ACC112 (cell line): ENCODE data around the gene NCSTN.

Source experiments
- H2AFZ ChIP-seq: fragments of 200-600 bp; sonication (generic); one replicate; pipeline ENCODE4 v1.6.0; 2017; ENCODE audit warnings: antibody characterized with exemption, low read length; ENCODE audit not compliant: unreplicated experiment
- H3K27ac ChIP-seq: fragments of 200-600 bp; sonication (generic); 2 replicates; pipeline ENCODE4 v1.5.1; 2014; ENCODE audit warnings: low read depth, mild to moderate bottlenecking, antibody characterized with exemption, low read length, moderate library complexity
- H3K27me3 ChIP-seq: fragments of 200-600 bp; sonication (generic); 2 replicates; pipeline ENCODE4 v1.6.1; 2014; ENCODE audit warnings: mild to moderate bottlenecking, antibody characterized with exemption, low read length, moderate library complexity, mixed read lengths; ENCODE audit not compliant: insufficient read depth
- H3K36me3 ChIP-seq: fragments of 200-600 bp; sonication (generic); 2 replicates; pipeline ENCODE4 v1.6.1; 2016; ENCODE audit warnings: mild to moderate bottlenecking, antibody characterized with exemption, low read length, moderate library complexity, mixed read lengths; ENCODE audit not compliant: insufficient read depth
- H3K4me1 ChIP-seq: fragments of 200-600 bp; sonication (generic); one replicate; pipeline ENCODE4 v1.6.1; 2016; ENCODE audit warnings: low read length, mixed read lengths; ENCODE audit not compliant: insufficient read depth, unreplicated experiment, control insufficient read depth
- H3K4me3 ChIP-seq: fragments of 200-600 bp; sonication (generic); 2 replicates; pipeline ENCODE4 v1.5.1; 2014; ENCODE audit warnings: mild to moderate bottlenecking, low read depth, low read length
- H3K79me2 ChIP-seq: fragments of 200-600 bp; sonication (generic); one replicate; pipeline ENCODE4 v1.6.0; 2016; ENCODE audit warnings: low read length; ENCODE audit not compliant: control insufficient read depth, unreplicated experiment, insufficient read depth

Gene NCSTN

DNA sequence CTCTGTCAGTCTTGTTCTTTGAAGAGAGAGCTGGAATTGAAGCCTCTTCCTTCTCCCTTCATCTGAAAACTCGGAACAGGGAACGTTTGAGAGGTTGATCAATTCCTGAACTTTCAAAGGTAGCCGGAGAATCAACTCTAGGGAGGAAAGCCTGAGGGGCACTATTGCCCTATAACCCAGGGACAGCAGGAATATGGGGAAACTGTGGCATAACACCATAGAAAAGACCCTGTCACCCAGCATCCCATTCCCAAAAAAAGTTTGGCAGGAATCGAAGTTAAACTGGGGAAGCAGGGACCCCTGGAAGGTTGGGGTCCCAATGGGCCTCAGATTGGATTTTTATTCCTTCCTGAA lies 18.6 kb downstream of the NCSTN start:
- H3K27me3 ChIP-seq, result no peaks in the 10 kb centered on the region
- H3K79me2 ChIP-seq, result no peaks in the 10 kb centered on the region
- H3K4me1 ChIP-seq, result no peaks in the 10 kb centered on the region
- peaks cover 3% of the 10 kb centered on the region; the same call in 1 of the 2 replicates for H3K36me3 ChIP-seq
- no peak overlapping the region for H2AFZ ChIP-seq
- no peak overlapping the region for H3K27ac ChIP-seq
- no peak overlapping the region for H3K4me3 ChIP-seq

DNA sequence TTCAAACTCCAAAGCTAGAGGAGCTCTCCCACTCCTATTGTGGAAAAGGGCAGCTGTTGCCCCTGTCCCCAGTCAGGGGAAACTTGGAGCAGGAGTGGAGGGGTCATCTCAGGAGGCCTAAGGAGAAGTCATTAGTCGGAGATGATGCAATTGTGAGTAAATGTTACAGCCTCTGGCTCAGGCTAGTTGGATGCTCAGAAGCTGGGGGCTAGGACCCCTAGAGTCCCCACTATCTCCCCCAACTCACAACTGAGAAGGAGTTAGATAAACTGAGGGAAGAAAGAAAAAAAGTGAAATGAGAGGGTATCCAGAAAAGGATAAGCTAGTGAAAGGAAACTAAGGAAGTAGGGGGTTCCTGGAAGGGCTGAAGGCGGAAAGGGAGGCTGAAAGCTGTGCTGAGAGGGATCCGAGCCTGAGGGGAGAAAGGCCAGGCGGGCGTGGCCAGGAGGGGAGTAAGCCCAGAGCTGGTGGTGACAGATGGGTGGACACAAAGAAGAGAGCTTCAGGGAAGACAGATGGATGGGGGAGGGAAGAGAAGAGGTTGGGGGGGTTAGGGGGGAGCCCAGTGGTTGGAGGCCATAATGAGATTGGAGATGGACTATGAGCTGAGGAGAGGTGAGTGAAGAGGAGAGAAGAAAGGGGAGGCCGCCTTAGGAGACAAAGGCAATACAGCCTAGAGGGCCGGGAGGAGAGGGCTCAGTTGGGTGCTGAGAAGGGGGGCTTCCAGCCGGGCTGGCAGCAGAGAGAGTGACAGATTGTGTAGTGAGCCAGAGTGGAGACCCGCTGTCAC lies 19.2 kb downstream of the NCSTN start:
- Histone ChIP-seq H3K4me3 (no peak overlapping the region), H3K79me2 (no peaks in the 10 kb centered on the region), H3K27me3 (no peaks in the 10 kb centered on the region), H3K27ac (no peak overlapping the region), H3K36me3 (peaks cover 3% of the 10 kb centered on the region; the same call in 1 of the 2 replicates), H3K4me1 (no peaks in the 10 kb centered on the region), H2AFZ (no peak overlapping the region)

DNA sequence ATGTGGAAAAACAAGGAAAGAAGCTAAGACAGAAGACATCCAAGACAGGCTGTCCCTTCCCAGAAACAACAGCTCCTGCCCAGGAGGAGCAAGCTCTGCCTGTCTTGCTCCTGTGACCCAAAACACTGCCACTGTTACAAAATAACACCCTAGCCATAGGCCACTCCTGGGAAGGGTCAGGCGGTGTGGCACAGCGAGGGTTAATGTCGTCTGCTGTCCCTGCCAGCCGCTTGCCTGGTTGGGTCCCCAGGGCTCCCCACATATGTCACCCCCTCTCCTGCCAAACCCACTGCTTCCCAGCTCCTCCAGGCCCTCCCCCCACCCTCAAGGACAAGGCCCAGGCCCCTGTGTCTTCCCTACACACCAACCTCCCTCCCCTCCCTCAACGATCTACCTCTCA lies 19.8 kb downstream of the NCSTN start:
- peaks cover 2% of the 10 kb centered on the region; the same call in 1 of the 2 replicates for H3K36me3 ChIP-seq
- H3K4me3 ChIP-seq, result no peak overlapping the region
- 0 out of 2 replicates have a peak, but pooled peaks cover 3% of the 10 kb centered on the region for H3K27me3 ChIP-seq
- no peak overlapping the region for H3K27ac ChIP-seq
- no peak overlapping the region for H2AFZ ChIP-seq
- no peaks in the 10 kb centered on the region for H3K79me2 ChIP-seq
- H3K4me1 ChIP-seq, result no peaks in the 10 kb centered on the region

- Histone ChIP-seq H3K4me3 (no peak overlapping the region), H2AFZ (no peak overlapping the region), H3K27me3 (0 out of 2 replicates have a peak, but pooled peaks cover 8% of the 10 kb centered on the region), H3K36me3 (no peaks in the 10 kb centered on the region), H3K27ac (no peak overlapping the region), H3K4me1 (no peaks in the 10 kb centered on the region), H3K79me2 (no peaks in the 10 kb centered on the region)
Measured at GRCh38 chr1:160363951-160364735, 21.0 kb downstream of the NCSTN start.

DNA sequence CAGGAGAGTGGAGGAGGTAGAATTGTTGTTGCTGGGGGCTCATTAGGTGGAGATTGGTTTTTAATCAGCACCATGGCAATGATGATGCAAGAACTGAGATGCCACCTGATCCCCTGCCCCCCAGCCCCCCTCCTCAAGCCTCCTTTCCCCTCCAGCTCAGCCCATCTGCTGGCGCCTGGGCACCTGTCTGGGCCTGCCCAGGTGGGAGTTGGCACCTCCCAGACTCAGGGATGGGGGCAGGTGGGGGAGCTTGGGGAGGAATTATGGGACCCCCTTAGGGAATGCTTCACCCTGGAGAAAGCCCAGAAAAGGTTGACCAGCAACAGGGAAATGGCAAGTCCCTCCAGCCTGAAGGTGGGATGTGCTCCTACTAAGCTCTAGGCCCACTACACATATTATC lies 22.1 kb downstream of the NCSTN start:
- Histone ChIP-seq H3K27me3 (peaks cover 11% of the 10 kb centered on the region; the same call in 1 of the 2 replicates), H3K4me1 (no peaks in the 10 kb centered on the region), H3K4me3 (no peak overlapping the region), H3K27ac (no peak overlapping the region), H2AFZ (no peak overlapping the region), H3K79me2 (no peaks in the 10 kb centered on the region), H3K36me3 (no peaks in the 10 kb centered on the region)

GRCh38 chr1:160366731-160367515 lies 23.7 kb downstream of the NCSTN start, which contains the start of gene NHLH1:
Gene NHLH1, plus strand, starts transcription at chr1:160367071. Its CDS starts 3,661 bp downstream, at chr1:160370732.
- Histone ChIP-seq H3K27me3 (peaks cover 11% of the 10 kb centered on the region; the same call in 1 of the 2 replicates), H3K79me2 (no peaks in the 10 kb centered on the region), H3K4me3 (no peak within 1 kb of the TSS), H3K27ac (no peak within 1 kb of the TSS), H3K4me1 (no peaks in the 10 kb centered on the region), H3K36me3 (no peaks in the 10 kb centered on the region), H2AFZ (no peak within 1 kb of the TSS)

DNA sequence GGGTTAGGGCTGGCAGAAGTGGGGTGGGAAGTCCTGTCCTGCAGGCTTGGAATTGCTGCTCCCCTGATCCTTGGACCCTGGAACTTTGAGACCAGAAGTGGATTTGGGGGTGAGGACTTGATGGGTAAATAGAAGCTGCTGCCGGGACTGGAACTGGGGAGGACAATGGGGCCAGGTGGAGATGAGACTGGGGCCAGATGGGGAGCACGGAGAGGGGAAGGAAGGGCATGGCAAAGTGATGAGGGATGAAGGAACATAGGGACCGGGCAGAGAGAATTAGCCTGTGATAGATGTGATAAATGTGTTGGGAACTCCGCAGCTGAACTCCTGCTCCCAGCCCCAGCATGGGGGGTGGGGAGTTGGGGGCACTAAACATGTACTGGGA lies 24.3 kb downstream of the NCSTN start:
- H3K79me2 ChIP-seq, result no peaks in the 10 kb centered on the region
- no peak overlapping the region for H3K4me3 ChIP-seq
- H3K27me3 ChIP-seq, result peaks cover 11% of the 10 kb centered on the region; the same call in 1 of the 2 replicates
- no peaks in the 10 kb centered on the region for H3K4me1 ChIP-seq
- no peaks in the 10 kb centered on the region for H3K36me3 ChIP-seq
- no peak overlapping the region for H3K27ac ChIP-seq
- H2AFZ ChIP-seq, result no peak overlapping the region

GRCh38 chr1:160367934-160368923 lies 25.0 kb downstream of the NCSTN start:
- H3K4me1 ChIP-seq, result no peaks in the 10 kb centered on the region
- peaks cover 11% of the 10 kb centered on the region; the same call in 1 of the 2 replicates for H3K27me3 ChIP-seq
- no peak overlapping the region for H3K27ac ChIP-seq
- no peaks in the 10 kb centered on the region for H3K79me2 ChIP-seq
- no peaks in the 10 kb centered on the region for H3K36me3 ChIP-seq
- H3K4me3 ChIP-seq, result no peak overlapping the region
- no peak overlapping the region for H2AFZ ChIP-seq

DNA sequence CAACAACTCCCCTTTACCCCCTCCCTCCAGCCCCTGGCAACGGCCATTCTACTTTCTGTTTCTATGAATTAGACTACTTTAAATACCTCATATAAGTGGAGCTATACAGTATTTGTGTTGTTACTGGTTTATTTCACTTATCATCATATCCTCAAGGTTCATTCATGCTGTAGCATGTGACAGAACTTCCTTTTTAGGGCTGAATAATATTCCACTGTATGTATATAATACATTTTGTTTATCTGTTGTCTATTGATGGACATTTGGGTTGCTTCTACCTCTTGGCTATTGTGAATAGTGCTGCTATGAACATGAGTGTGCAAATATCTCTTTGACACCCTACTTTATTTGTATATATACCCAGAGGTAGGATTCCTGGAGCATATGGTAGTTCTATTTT lies 25.9 kb downstream of the NCSTN start:
- H3K27me3 ChIP-seq, result peaks cover 11% of the 10 kb centered on the region; the same call in 1 of the 2 replicates
- H3K36me3 ChIP-seq, result no peaks in the 10 kb centered on the region
- H3K79me2 ChIP-seq, result no peaks in the 10 kb centered on the region
- no peak overlapping the region for H2AFZ ChIP-seq
- H3K4me1 ChIP-seq, result no peaks in the 10 kb centered on the region
- H3K27ac ChIP-seq, result no peak overlapping the region
- H3K4me3 ChIP-seq, result no peak overlapping the region
